Fibroblast of pulmonary artery (primary cell): ENCODE results near the gene TUBGCP6.

Experiments used
- DNase-seq: peaks from one replicate; pipeline ENCODE4 v3.0.0-alpha.2; 2010; ENCODE audit warnings: low read depth
- H3K4me3 ChIP-seq: replicated peaks from 2 replicates; pipeline ENCODE4 v1.5.1; 2011; ENCODE audit warnings: low read depth, mild to moderate bottlenecking, control low read depth, low read length, moderate library complexity
- TF ChIP-seq, protein P1 (sequence below): IDR thresholded peaks from 2 replicates; pipeline ENCODE4 v1.5.1; 2011; ENCODE audit warnings: mild to moderate bottlenecking, control low read depth, low read length, inconsistent platforms; ENCODE audit errors: missing control alignments

The TUBGCP6 gene

DNA sequence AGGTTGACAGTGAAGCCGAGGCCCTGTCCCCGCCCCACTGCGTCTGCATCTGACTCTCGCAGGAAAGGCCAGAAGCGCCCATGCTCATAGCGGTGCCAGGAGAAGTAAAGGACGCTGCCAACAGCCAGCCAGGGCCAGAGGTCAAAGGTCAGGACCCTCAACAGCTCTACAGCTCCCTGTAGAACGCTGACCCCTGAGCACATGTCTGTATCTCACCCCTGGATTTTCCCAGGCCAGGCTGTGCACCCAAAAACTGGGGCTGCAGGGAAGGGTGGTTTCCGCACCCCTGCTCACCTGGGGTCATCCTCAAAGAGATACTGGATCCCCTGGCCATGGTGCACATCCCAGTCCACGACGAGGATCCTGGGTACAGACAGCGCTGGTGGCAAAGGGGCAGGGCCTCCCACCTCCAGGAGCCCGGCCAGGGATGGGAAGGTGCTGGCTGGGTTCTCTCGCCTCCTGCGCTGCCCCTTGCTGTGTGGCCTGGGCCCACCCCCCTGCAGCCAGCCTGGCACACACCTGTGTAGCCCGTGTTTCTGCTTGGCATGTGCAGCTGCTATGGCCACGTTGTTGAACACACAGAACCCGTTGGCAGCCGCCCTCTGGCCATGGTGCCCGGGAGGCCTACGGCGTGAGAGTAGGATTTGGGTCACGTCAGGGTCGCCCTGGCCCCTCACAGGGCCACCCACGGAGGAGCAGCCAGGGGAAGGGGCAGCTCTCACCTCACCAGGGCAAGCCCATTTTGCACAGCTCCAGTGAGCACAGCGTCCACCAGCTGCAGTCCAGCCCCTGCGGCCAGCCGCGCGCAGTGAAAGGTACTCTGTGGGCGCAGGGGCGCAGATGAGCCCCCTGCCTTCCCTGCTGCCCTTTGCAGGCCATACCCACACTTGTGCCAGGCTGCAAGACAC lies 4.8 kb upstream of the TUBGCP6 start:
- no peak for DNase-seq
- TF ChIP-seq, protein P1, sequence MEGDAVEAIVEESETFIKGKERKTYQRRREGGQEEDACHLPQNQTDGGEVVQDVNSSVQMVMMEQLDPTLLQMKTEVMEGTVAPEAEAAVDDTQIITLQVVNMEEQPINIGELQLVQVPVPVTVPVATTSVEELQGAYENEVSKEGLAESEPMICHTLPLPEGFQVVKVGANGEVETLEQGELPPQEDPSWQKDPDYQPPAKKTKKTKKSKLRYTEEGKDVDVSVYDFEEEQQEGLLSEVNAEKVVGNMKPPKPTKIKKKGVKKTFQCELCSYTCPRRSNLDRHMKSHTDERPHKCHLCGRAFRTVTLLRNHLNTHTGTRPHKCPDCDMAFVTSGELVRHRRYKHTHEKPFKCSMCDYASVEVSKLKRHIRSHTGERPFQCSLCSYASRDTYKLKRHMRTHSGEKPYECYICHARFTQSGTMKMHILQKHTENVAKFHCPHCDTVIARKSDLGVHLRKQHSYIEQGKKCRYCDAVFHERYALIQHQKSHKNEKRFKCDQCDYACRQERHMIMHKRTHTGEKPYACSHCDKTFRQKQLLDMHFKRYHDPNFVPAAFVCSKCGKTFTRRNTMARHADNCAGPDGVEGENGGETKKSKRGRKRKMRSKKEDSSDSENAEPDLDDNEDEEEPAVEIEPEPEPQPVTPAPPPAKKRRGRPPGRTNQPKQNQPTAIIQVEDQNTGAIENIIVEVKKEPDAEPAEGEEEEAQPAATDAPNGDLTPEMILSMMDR: no peak
- H3K4me3 ChIP-seq: peak overlapping the region; percentile 72

DNA sequence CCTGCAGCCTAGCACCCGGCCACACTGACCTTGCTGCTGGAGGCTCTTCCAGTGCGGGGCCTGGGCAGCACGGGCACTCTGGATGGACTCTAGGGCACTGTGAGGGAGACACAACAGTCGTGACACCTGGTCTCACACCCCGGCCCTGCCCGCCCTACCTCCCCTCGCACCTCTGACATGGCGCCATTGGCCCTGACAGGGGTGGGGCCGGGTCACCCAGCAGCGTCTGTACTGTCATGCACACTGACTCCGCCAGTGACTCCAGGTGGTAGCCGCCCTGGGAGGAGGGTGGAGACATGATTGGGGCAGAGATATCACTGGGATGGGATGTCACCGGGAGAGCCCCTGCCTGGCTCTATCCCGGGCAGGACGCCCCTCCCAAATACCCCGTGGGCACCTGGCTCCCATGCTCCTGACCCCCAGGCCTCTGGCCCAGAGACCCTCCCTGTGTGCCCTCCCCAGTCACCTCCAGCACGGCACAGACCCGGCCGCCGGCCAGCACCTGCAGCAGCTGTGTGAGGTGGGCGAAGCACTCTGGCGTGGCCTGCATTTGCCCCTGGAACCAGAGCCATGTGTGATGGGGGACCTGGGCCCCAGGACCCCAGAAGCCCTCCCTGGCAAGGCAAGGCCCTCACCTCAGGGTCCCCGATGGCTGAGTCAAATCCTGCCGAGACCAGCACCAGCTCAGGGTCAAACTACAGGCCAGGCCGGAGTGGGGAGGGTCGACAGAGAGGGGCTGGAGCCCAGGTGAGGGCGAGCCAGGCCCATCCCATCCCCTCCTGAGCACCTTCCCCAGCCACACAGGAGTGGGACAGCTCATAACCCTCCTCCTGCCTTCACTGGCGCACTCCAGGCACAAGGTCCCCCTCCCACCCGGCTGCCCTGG lies 3.6 kb upstream of the TUBGCP6 start:
- no peak for DNase-seq
- no peak overlapping the region for H3K4me3 ChIP-seq
- TF ChIP-seq, protein P1: no peak

DNA sequence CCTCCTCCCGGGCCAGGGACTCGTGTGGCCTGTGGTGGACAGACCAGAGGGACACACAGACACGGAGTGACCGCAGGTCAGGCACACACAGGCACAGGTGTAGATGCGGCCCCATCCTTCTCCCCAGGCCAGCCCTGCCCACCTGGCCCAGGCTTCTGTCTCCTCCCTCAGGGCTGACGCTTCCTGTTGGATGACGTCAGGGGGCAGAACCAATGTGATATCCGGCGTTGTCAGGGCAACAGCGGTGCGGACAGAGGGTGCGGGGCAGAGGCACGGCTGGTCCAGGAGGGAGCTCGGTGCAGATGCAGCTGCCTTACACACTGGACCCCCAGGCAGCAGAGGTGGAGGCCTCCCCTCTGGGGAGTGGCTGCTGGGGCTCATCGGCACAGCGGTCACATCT lies 2.9 kb upstream of the TUBGCP6 start:
- H3K4me3 ChIP-seq: no peak overlapping the region
- peak; percentile 75 for DNase-seq
- TF ChIP-seq, protein P1: no peak

DNA sequence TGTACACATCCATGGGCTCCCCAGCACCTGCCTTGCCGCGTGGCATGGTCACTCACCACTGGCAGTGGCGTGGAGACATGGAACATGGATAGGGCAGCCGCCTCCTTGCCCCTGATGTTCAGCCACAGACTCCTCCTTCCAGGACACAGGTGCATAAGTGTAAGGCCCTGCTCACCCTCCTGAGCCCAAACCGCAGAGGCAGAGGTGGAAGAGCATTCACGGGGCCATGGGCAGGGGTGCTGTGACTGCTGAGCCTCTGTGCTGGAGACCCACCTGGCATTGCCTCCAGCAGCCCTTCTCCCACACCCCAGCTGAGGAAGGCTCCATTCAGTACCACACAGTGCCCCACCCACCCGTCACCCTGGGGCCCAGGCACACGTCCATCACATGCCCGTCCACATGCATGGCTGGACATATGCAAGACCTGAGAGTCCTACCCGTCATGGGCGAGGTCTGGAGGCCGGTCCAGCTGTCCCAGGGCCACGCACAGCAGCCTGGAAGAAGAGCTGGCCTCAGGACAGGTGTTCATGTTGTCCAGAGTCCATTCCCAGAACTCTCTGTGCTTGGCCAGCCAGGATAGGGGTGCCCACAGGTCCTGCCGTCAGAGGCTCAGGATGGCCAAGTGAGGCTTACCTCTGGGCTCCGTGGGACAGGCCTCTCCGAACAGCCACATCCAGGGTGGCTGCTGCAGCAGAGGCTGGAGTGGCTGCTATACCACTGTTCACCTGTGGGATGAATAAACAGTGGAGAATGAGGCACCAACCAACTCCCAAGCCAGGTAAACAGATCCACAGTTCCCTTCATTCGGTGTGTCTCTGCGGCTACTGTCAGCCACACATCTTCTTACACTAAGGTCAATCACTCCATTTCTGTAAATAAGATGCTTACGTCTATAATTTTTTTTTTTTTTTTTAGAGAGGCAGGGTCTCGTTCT lies 1.7 kb upstream of the TUBGCP6 start:
- DNase-seq: no peak
- TF ChIP-seq, protein P1: no peak
- H3K4me3 ChIP-seq: no peak overlapping the region

DNA sequence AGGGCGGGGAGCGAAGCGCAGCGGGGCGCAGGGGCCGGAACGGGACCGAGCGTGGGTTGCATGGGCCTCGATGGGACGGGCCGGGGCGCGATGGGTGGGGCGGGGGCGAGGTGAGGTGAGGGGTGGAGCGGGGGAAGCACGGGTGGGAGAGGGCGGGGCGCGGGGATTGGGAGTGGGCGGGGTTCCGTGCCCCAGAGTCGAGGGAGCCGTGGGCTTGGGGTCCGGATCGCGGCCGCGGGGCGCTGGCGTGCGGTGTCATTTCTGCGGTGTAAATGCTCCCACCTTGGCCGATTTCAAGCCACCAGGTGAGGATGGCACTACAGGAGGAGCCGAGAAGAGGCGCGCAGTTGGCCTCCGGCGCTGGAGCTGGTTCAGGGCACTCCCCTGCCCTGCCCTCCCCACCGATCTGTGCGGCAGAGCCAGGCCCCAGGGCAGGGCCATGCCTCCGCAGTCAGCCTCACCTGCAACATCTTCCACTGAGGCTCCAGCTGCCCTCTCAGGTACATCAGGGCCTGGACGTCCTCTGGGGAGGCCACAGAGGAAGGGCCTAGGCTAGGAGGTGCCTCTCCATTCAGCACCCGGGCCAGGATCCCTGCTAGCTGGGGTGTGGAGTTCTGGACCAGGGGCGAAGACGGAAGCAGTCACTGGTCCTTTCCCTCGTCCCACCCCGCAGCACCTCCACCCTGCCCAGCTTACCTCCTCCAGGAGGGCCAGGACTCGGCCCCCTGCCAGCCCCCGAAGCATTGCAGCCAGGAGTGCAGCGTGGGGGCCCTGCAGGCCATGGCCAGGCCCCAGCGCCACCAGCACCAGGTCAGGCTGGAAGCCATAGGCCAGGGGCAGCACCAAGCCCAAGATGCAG lies 620 bp upstream of the TUBGCP6 start:
- no peak for DNase-seq
- TF ChIP-seq, protein P1: no peak
- H3K4me3 ChIP-seq: peak overlapping the region; percentile 97
